ENCODE data around the gene CRACR2B.

CRACR2B gene

DNA sequence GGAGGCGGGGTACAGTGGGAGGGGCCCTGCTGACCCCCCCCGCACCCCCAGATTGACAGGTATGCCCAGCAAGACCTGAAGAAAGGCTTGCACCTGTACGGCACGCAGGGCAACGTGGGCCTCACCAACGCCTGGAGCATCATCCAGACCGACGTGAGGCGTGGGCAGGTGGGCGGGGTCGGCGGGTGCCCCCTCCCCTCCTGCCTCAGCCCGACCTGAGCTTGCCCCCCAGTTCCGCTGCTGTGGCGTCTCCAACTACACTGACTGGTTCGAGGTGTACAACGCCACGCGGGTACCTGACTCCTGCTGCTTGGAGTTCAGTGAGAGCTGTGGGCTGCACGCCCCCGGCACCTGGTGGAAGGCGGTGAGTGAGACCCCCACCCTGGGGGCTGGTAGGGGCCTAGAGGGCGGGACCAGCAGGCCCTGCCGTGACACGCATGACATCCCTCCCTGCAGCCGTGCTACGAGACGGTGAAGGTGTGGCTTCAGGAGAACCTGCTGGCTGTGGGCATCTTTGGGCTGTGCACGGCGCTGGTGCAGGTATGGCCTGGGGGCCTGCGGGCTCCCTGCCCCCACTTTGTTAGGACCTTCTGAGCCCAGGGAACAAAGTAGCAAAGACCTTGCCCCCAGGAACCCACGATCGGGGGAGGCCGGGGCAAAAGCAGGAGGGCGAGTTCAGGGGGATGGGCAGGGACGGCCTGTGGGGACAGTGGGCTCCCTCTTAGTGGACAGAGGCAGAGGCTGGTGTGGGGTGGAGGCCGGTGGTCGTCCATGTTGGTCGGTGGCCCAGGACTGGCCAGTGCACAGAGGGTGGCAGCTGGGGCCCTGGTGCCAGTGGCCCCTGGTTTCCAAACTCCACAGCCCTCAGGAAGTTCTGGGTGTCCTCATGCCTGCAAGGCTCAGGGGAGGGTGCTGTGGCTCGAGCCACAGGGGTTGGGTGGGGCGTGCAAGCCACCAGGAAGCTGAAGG lies 38.0 kb downstream of the CRACR2B start:
- no peak for DNase-seq

DNA sequence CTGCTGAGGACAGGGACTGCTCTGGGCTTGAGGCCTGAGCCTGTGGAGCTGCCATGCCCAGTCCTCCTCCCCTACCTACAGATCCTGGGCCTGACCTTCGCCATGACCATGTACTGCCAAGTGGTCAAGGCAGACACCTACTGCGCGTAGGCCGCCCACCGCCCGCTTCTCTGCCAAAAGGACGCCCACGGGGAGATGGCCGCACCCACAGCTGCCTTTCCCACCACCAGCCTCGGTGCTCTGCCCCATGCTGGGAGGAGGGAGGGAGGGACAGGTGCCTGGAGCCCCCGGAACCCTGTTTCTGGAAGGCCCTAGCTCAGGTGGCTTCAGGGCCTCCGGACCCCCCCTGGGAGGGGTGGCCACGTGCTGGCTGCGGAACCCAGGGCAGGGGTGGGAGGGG lies 38.8 kb downstream of the CRACR2B start:
- DNase-seq = no peak

DNA sequence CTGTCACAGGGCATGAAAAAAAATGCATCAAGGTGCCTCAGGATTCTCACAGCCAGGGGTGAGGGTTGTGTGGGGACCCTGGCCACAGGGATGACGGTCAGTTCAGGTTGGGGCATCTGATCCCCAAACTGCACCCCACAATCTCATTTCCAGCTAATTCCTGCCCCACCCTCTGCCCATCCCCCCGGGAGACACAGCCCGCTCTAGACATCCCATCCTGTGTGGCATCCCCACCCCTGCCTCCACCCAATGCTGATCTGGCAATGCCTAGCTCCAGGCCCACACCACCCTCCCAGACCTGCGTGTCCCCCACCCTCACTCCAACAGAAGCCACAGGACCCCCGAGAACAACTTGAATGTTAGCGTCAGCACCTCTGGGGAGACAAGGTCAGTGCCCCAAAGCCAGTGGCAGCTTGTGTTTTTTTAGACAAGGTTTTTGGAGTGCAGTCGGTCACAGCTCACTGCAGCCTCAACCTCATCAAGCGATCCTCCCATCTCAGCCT lies 40.2 kb downstream of the CRACR2B start:
- DNase-seq = no peak

DNA sequence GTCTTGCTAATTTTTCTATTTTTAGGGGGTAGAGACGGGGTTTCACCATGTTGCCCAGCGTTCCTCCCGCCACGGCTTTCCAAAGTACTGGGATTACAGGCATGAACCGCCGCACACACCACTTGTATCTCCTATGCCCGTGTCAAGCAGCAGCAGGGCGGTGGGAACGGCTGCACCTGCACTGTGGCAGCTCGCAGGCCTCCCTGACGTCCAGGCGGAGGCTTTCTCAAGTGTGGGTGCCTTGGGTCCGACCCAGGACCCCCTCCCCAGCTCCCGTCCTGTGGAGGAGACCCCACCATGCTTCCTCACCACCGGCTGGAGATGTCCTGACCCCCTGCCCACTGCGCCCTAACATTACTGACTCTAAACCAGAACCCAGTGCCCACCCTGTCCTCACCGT lies 40.7 kb downstream of the CRACR2B start:
- DNase-seq = no peak

DNA sequence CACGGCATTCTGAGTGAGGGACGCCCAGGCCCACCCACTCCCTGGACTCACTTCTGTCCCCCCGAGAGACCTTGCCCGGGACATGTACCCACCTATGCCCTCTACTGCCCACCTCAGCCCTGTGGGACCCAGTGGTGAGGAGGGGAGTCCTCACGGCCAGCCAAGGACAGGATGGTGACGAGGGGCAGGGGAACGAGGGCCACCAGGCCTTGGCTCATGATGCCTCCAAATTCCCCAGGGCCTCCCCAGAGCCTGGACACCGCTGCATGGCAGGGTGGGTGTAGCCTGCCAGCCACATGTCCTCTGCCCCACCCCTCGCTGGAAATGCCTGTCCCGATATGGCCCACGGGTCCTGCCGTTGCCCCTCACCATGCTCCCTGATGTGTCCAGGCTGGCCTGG lies 41.1 kb downstream of the CRACR2B start:
- DNase-seq = no peak

DNA sequence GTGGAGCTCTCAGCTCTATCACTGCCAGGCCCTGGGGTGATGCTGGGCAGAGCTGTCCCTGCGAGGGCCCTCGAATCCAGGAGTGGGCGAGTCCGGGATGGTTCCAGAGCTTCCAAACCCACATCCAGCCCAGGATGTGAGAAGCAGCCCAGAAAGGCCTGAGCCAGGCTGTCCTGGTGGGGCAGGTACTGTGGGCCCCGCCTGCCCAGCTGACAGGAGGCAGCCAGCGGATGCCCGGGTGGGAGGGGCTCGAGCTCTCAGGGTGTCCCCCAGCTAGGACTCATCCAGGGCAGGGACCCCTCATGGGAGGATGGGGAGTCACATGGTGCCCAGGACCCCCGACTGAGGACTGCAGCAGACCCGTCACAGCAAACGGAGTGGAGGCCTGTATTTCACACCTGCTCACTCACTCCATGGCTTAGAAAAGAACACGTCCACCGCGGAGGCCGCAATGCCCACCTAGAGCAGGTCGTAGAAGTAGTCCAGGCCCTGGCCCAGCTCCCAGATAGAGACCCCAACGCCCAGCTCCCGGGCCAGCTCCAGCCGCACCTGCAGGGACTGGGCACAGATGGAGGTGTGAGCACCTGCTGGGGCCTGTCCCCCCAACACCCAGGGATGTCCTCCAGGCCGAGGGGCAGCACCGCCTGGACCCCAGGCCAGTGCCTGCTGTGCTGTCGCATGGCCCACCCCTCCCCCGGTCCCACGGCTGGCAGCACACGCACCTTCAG lies 41.8 kb downstream of the CRACR2B start:
- no peak for DNase-seq

DNA sequence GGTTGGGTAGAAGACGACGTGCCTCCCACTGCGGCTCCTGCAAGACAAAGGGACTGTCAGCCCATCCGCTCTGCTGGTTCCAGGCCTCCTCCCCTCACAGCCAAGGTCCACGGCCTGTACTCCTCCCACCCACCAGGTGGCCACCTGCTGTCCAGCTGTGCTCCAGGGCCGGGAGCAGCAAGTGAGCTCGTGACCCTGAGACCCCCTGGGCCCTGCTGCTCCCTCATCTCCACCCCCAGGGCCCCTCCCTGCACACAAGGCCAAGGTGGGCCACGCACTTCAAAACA lies 42.4 kb downstream of the CRACR2B start:
- DNase-seq = no peak

DNA sequence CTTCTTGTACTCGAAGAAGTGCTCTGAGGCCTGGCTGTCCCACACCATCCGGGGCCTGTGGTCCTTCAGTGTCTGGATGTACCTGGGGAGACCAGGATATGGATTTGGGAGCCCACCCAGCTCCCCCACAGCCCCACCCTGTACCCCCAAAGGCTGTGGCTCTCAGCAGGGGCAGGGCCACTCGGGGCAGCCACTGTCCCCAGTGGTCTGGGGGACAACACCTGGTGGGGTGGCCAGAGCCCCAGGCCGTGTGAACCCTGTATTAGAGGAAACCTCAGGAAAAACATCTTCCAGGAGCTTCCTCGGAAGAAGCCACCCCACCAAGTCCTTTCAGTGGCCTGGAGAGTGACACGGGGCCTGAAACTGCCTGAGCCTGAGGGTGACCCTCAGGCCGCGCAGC lies 42.7 kb downstream of the CRACR2B start:
- no peak for DNase-seq

DNA sequence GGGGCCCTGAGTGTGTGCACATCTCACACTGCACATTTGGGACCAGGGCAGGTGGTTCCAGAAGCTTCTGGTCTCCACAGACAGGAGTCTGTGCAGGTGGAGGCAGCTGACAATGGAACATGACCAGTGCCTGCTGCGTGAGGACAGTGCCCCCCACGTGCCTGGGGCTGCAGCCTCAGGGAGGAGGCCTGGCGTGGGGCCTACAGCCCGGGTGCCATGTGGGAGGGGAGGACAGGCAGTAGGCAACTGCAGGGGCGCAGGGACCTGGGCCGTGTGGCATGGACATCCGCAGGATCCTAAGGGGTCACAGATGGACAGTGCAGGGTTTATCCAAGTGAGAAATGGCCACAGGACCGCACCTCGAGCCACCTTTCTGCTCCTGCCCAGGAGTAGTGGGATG lies 43.8 kb downstream of the CRACR2B start:
- DNase-seq = no peak

DNA sequence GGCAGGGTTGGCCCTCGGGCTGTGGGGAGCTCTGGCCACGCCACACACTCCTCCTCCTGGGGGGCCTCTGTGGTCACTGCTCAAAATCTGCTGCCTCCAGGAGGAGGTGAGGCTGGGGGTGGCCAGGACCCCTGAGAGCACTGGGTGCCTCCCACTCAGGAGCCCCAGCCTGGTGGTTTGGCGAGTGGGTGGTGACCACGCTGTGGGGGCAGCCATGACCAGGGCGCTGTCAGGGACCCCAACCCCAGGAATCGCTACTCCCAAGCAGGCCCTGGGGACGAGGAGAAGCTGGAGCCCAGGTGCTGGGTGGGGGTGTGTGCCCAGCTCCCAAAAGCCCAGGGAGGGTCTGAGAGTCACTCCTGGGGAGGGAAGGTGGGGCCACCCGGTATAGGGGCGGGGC lies 45.1 kb downstream of the CRACR2B start:
- no peak for DNase-seq

DNA sequence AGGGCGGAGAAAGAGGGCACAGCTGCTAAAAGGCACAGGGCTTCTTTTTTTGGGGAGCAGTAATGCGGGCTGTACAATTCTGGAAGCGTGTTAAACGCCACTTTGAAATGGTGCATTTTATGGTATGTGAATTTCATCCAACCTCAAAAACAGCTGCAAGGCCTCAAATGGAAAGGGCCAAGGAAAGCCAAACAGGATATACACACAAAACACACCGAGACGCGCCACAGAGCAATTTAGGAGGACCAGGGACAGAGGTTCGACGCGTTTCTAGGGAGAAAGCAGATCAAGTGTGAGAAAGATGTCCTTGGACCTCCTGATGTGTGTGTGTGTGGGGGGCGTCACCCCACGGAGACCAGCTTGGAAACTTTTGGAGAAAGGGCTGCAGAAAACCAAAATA lies 46.0 kb downstream of the CRACR2B start:
- no peak for DNase-seq

DNA sequence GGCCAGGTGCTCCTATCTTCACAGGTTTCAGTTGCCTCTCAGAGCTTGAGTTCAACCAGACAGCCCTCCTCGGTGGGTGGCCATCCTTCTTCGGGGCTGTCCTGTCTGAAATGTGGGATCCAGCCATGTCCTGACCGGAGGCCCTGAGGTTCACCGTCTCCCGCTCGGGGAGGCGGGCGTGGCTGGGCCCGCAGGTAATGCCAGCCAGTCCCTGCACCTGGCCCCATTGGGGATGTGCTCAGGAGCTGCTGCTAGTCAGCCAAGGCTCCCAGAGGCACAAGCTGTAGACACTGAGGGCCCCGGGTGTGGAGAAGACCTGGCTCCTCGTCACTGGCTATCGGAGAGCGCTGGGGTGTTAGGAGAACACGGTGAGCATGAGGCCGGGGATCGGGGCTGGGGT lies 47.5 kb downstream of the CRACR2B start:
- DNase-seq = no peak

DNA sequence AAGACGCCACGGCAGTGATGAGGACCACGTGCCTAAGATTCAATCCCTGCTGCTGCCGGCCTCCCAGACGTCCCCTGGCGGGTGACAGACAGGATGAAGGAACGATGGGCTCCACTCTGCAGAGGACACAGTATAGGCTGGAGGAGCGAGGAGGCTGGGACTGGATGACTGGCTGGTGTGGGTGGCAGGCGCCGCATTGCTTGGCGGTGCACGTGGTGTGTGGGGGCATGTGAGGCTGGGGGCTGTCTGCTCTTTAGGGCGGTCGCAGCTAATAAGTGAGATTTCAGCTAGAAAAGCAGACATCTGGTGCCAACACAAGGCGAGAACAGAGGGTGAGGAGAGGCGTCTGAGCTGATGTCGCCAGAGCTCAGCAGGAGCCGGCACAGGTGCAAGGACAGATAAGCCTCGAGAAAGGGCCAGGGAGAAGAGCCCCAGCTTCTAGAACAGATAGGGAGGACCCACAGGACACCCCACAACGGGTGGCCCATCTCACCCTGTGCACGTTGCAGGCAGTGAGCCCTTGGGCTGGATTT lies 48.1 kb downstream of the CRACR2B start:
- peak in 2 of 51 donors; percentile 7 to 72 for DNase-seq

DNA sequence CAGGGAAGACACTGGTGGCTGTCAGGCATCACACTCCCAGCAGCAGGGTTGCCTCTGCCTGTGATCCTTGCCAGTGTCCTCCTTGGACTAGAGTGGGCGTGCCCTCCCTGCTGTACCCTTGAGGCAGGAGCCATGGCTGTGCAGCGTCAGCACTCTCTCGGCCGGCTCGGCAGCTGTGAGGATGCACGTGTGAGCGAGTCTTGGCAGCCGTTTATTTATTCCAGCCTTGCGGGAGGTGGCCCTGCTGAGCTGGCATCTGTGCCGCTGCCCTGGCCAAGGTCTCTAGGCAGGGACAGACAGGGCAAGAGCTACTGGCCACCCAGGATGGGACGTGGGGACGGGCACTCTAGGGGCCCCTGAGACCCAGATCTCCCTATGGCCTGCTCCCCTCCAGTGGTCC lies 48.8 kb downstream of the CRACR2B start:
- peak in 25 of 51 donors; percentile 6 to 58 (median 37) for DNase-seq

DNA sequence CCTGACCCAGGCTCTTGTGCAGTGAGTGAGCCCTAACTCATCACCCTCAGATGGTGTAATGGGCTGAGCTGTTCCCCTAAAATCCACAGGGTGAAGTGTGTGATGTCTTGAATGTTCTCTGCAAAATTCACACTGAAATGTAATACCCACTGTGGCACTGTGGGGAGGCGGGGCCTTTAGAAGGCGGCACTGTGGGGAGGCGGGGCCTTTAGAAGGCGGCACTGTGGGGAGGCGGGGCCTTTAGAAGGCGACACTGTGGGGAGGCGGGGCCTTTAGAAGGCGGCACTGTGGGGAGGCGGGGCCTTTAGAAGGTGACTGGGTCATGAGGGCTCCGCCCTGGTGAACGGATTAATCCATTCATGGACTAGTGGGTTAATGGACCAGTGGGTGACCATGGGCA lies 49.8 kb downstream of the CRACR2B start:
- DNase-seq = no peak

DNA sequence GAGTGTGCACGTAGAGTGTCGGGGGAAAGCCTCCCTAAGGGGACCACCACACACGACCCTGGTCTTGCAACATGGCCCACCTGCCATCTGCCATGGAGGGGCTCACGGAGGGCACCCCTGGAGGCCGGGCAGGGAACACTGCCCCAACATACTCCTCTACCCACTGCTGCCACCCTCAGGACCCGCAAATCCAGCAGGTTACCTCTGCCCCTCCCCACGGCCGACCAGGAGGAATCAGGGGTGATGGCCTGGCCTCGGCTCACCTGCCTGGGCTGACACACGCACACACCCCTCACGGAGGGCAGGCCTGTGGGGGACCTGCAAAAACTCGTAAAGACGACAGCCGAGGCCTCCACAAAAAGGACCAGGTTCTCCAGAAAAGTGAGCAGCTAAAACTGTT lies 52.7 kb downstream of the CRACR2B start:
- no peak for DNase-seq
